K562 (cell line): ENCODE measurements around the gene ADGRE1. TPM values are rescaled to one million over a fixed set of nuclear protein-coding genes. Genes with fewer than 3 reads are reported as not detected.

Source experiments
- GTF2E2 ChIP-seq: fragments of 200-800 bp; sonication (Bioruptor generic); IDR thresholded peaks from 2 replicates; pipeline ENCODE4 v1.6.1; 2016; ENCODE audit warnings: missing genetic modification characterization, missing compliant biosample characterization
- HDAC6 ChIP-seq: IDR thresholded peaks from 2 replicates; pipeline ENCODE4 v1.6.1; 2012; ENCODE audit warnings: low read depth, mild to moderate bottlenecking, control low read depth, inconsistent platforms, low read length, moderate library complexity
- SRSF3 ChIP-seq: fragments of 200-400 bp; formaldehyde crosslinking; IDR thresholded peaks from 2 replicates; pipeline ENCODE4 v1.6.1; 2016; ENCODE audit warnings: mild to moderate bottlenecking, low read length, moderate library complexity; ENCODE audit not compliant: insufficient read depth
- polyA plus RNA-seq, 8 experiments: library from polyadenylated mRNA; depleted of rRNA in 4 of 8; stranded (reverse) in 5 of 8; unstranded in 3 of 8; fragments of >200 nt; fragmentation: Nextera tagmentation in 2 of 8; fragmentation: Illumina TruSeq in 1 of 8; extraction: Ambion mirVana in 2 of 8; extraction: Trizol in 1 of 8; gene quantifications; 2 replicates each; pipeline versions ENCODE4 v1.2.1 to v1.2.3, GENCODE V29; 2011 to 2014; ENCODE audit warnings: inconsistent platforms in 1 of 8, missing spikeins in 1 of 8
- total RNA-seq, 7 experiments: library from RNA; depleted of rRNA in 6 of 7; stranded (reverse); fragments of >200 nt in 6 of 7; fragmentation: Illumina TruSeq in 2 of 7; extraction: Trizol in 2 of 7; gene quantifications; 2 replicates each; pipeline versions ENCODE4 v1.2.1 to v1.2.3, GENCODE V29; 2011 to 2021; ENCODE audit warnings: low replicate concordance in 1 of 7
- TF ChIP-seq, protein P1 (sequence below): sonication (generic); formaldehyde crosslinking; IDR thresholded peaks from 2 replicates; pipeline ENCODE4 v1.8.1; 2023; ENCODE audit warnings: missing genetic modification reagents, mild to moderate bottlenecking, borderline replicate concordance
- TF ChIP-seq, protein P2 (sequence below): sonication (generic); formaldehyde crosslinking; IDR thresholded peaks from 2 replicates; pipeline ENCODE4 v1.8.0; 2022; ENCODE audit warnings: mild to moderate bottlenecking, missing genetic modification reagents

The ADGRE1 gene
- total and polyA plus RNA-seq, 9 of the 15 experiments (the other 6 are each of a cell fraction or from before 2014, with no cell fraction given): 0.09 to 0.49 (median 0.25) TPM; not detected in 1

DNA sequence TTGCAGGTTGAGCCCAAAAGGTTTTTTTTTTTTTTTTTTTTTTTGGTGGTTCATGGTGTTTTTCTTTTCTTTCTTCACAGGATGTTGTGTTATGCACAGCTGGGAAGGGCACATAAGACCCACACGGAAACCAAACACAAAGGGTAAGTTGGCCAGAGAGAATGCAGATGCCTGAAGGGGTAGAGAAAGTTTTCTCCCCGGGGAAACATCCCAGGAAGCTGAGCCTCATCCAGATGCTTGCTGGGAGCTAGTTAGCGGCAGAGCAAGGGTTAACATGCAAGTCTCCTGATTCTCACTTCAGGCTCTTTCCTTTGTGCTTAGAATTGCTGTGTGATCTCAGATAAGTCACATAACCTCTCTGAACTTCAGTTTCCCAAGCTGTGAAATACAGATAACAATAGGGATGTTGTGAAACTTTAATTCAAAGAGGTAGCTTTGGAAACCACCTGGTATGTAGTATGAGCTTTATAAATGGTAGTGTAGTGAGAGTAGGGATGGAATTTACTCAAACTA lies 3.1 kb downstream of the ADGRE1 start (continued):
- TF ChIP-seq, protein P1, sequence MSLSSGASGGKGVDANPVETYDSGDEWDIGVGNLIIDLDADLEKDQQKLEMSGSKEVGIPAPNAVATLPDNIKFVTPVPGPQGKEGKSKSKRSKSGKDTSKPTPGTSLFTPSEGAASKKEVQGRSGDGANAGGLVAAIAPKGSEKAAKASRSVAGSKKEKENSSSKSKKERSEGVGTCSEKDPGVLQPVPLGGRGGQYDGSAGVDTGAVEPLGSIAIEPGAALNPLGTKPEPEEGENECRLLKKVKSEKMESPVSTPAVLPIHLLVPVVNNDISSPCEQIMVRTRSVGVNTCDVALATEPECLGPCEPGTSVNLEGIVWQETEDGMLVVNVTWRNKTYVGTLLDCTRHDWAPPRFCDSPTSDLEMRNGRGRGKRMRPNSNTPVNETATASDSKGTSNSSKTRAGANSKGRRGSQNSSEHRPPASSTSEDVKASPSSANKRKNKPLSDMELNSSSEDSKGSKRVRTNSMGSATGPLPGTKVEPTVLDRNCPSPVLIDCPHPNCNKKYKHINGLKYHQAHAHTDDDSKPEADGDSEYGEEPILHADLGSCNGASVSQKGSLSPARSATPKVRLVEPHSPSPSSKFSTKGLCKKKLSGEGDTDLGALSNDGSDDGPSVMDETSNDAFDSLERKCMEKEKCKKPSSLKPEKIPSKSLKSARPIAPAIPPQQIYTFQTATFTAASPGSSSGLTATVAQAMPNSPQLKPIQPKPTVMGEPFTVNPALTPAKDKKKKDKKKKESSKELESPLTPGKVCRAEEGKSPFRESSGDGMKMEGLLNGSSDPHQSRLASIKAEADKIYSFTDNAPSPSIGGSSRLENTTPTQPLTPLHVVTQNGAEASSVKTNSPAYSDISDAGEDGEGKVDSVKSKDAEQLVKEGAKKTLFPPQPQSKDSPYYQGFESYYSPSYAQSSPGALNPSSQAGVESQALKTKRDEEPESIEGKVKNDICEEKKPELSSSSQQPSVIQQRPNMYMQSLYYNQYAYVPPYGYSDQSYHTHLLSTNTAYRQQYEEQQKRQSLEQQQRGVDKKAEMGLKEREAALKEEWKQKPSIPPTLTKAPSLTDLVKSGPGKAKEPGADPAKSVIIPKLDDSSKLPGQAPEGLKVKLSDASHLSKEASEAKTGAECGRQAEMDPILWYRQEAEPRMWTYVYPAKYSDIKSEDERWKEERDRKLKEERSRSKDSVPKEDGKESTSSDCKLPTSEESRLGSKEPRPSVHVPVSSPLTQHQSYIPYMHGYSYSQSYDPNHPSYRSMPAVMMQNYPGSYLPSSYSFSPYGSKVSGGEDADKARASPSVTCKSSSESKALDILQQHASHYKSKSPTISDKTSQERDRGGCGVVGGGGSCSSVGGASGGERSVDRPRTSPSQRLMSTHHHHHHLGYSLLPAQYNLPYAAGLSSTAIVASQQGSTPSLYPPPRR (CRISPR knock-in tag): no peak
- TF ChIP-seq SRSF3 (no peak), GTF2E2 (no peak), HDAC6 (no peak)
- TF ChIP-seq, protein P2, sequence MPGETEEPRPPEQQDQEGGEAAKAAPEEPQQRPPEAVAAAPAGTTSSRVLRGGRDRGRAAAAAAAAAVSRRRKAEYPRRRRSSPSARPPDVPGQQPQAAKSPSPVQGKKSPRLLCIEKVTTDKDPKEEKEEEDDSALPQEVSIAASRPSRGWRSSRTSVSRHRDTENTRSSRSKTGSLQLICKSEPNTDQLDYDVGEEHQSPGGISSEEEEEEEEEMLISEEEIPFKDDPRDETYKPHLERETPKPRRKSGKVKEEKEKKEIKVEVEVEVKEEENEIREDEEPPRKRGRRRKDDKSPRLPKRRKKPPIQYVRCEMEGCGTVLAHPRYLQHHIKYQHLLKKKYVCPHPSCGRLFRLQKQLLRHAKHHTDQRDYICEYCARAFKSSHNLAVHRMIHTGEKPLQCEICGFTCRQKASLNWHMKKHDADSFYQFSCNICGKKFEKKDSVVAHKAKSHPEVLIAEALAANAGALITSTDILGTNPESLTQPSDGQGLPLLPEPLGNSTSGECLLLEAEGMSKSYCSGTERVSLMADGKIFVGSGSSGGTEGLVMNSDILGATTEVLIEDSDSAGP (CRISPR knock-in tag): no peak
